Stimulated activated naive CD8-positive, alpha-beta T cell treated with anti-CD3 and anti-CD28 coated beads, Interleukin-15, Interleukin-2, amounts not matched to agents 100 U/mL and 50 U/mL, for 24 hours (primary cell): ENCODE results near the gene OS9.

ENCODE experiments used
- ATAC-seq: fragments of 150-1000 bp; cut with Tn5 transposase; one replicate; pipeline ENCODE4 v1.10.0; 2021
- DNase-seq: peaks from one replicate; pipeline ENCODE4 v3.0.0; 2021

The OS9 gene

GRCh38 chr12:57765698-57766463 lies 71.9 kb downstream of the OS9 start:
- DNase-seq (peak; percentile 29), ATAC-seq (peak; percentile 14)

GRCh38 chr12:57766464-57767304 lies 72.8 kb downstream of the OS9 start, which contains the start of gene CYP27B1:
Gene CYP27B1, minus strand, starts transcription at chr12:57767078. Its CDS starts 37 bp downstream, at chr12:57767041.
- peak; percentile 42 for ATAC-seq
- peak; percentile 52 for DNase-seq

- no peak for ATAC-seq
- no peak for DNase-seq
Observed at GRCh38 chr12:57767305-57767698, 73.4 kb downstream of the OS9 start.

GRCh38 chr12:57767876-57768275 lies 73.9 kb downstream of the OS9 start:
- no peak for DNase-seq
- ATAC-seq: no peak

- ATAC-seq: no peak
- DNase-seq: no peak
Observed at GRCh38 chr12:57769594-57769993, 75.7 kb downstream of the OS9 start.

GRCh38 chr12:57770734-57771133 lies 76.8 kb downstream of the OS9 start:
- DNase-seq: no peak
- no peak for ATAC-seq
